GM12878 (cell line): ENCODE data around the gene PPP1R26. TPM values are rescaled to one million over a fixed set of nuclear protein-coding genes. Genes with fewer than 3 reads are reported as not detected.

Experiments
- ATF7 ChIP-seq: fragments of 450-650 bp; IDR thresholded peaks from 2 replicates; pipeline ENCODE4 v1.6.1; 2016; ENCODE audit warnings: low read depth, mild to moderate bottlenecking
- BACH1 ChIP-seq: fragments of 450-650 bp; IDR thresholded peaks from 2 replicates; pipeline ENCODE4 v1.6.1; 2017; ENCODE audit warnings: mild to moderate bottlenecking, borderline replicate concordance
- BCL3 ChIP-seq: IDR thresholded peaks from 2 replicates; pipeline ENCODE4 v1.6.1; 2011; ENCODE audit warnings: borderline replicate concordance, low read depth, mild to moderate bottlenecking, moderate library complexity, low read length; ENCODE audit not compliant: insufficient read depth, poor library complexity, severe bottlenecking
- BHLHE40 ChIP-seq, 2 experiments: fragments of 450-650 bp in 1 of 2; IDR thresholded peaks; 2 replicates each; pipeline ENCODE4 v1.6.1; 2011 to 2017; ENCODE audit warnings: low read depth in 2 of 2, borderline replicate concordance in 1 of 2, improper control_type of control experiment in 1 of 2, low read length in 1 of 2, mild to moderate bottlenecking in 1 of 2
- FOS ChIP-seq: IDR thresholded peaks from 3 replicates; pipeline ENCODE4 v1.6.1; 2011; ENCODE audit warnings: borderline replicate concordance; ENCODE audit not compliant: insufficient read length; ENCODE audit errors: extremely low read depth
- IKZF1 ChIP-seq: fragments of 450-650 bp; conservative IDR thresholded peaks from 2 replicates; pipeline ENCODE4 v1.6.1; 2017; ENCODE audit warnings: antibody characterized with exemption, mild to moderate bottlenecking
- IKZF2 ChIP-seq, 2 experiments: fragments of 450-650 bp; IDR thresholded peaks; 2 replicates each; pipeline ENCODE4 v1.6.1; 2017; ENCODE audit warnings: mild to moderate bottlenecking in 2 of 2, moderate library complexity in 2 of 2
- LARP7 ChIP-seq: fragments of 450-650 bp; IDR thresholded peaks from 2 replicates; pipeline ENCODE4 v1.6.1; 2017; ENCODE audit warnings: mild to moderate bottlenecking
- MEF2B ChIP-seq: fragments of 450-650 bp; IDR thresholded peaks from 2 replicates; pipeline ENCODE4 v1.6.1; 2018; ENCODE audit warnings: mild to moderate bottlenecking, moderate library complexity; ENCODE audit not compliant: partially characterized antibody, poor library complexity, severe bottlenecking
- NFIC ChIP-seq: IDR thresholded peaks from 2 replicates; pipeline ENCODE4 v1.6.1; 2012; ENCODE audit warnings: low read depth, mild to moderate bottlenecking, inconsistent platforms, low read length, moderate library complexity
- NKRF ChIP-seq: fragments of 450-650 bp; conservative IDR thresholded peaks from 2 replicates; pipeline ENCODE4 v1.6.1; 2017; ENCODE audit warnings: mild to moderate bottlenecking, moderate library complexity
- PAX5 ChIP-seq: IDR thresholded peaks from 2 replicates; pipeline ENCODE4 v1.6.1; 2011; ENCODE audit warnings: low read depth, low read length, borderline replicate concordance
- PRDM15 ChIP-seq: fragments of 450-650 bp; formaldehyde crosslinking; IDR thresholded peaks from 2 replicates; pipeline ENCODE4 v1.4.0; 2020; ENCODE audit warnings: mild to moderate bottlenecking, moderate library complexity
- SIX5 ChIP-seq: IDR thresholded peaks from 2 replicates; pipeline ENCODE4 v1.6.1; 2011; ENCODE audit warnings: mild to moderate bottlenecking, low read depth, low read length, moderate library complexity; ENCODE audit not compliant: severe bottlenecking
- SMAD1 ChIP-seq: fragments of 450-650 bp; IDR thresholded peaks from 2 replicates; pipeline ENCODE4 v1.6.1; 2018; ENCODE audit warnings: mild to moderate bottlenecking, low read depth; ENCODE audit not compliant: partially characterized antibody
- SREBF2 ChIP-seq: IDR thresholded peaks from 2 replicates; pipeline ENCODE4 v1.6.1; 2012; ENCODE audit warnings: mild to moderate bottlenecking, low read length
- STAT1 ChIP-seq: fragments of 450-650 bp; conservative IDR thresholded peaks from 2 replicates; pipeline ENCODE4 v1.6.1; 2014; ENCODE audit warnings: antibody characterized with exemption, mild to moderate bottlenecking
- TBL1XR1 ChIP-seq: IDR thresholded peaks from 2 replicates; pipeline ENCODE4 v1.6.1; 2012; ENCODE audit warnings: low read depth, low read length, improper control_type of control experiment
- polyA plus RNA-seq, 11 experiments: library from polyadenylated mRNA; depleted of rRNA in 4 of 11; unstranded in 6 of 11; stranded (reverse) in 5 of 11; fragments of >200 nt; fragmentation: Nextera tagmentation in 4 of 11; fragmentation: Illumina TruSeq in 1 of 11; extraction: Ambion mirVana in 4 of 11; extraction: Trizol in 1 of 11; gene quantifications; 1 replicate in 1 of 11; 2 replicates in 10 of 11; pipeline versions ENCODE4 v1.2.1 to v1.2.3, GENCODE V29; 2011 to 2016; ENCODE audit warnings: inconsistent platforms in 2 of 11, missing spikeins in 2 of 11, low read depth in 1 of 11
- total RNA-seq, 4 experiments: library from RNA; depleted of rRNA in 3 of 4; stranded (reverse); fragments of >200 nt in 3 of 4; fragmentation: Illumina TruSeq in 1 of 4; extraction: Trizol in 1 of 4; gene quantifications; 2 replicates each; pipeline versions ENCODE4 v1.2.1 to v1.2.3, GENCODE V29; 2013 to 2021
- TF ChIP-seq, protein P1 (sequence below): IDR thresholded peaks from 2 replicates; pipeline ENCODE4 v1.6.1; 2011; ENCODE audit warnings: low read depth, mild to moderate bottlenecking, low read length, moderate library complexity, borderline replicate concordance; ENCODE audit errors: extremely low read depth

The PPP1R26 gene
- total and polyA plus RNA-seq, 10 of the 15 experiments (the other 5 are each of a cell fraction or from before 2014, with no cell fraction given) = 0.02 to 1.9 (median 0.18) TPM

GRCh38 chr9:135499326-135500070 lies 19.9 kb downstream of the PPP1R26 start (continued):
- TF ChIP-seq SIX5 (no peak), BHLHE40 (IDR thresholded peaks at IDR 0.05; ENCODE audit: borderline replicate concordance in 1 of 2, low read depth in 2 of 2, low read length in 1 of 2) (peak; percentile 80 to 98), BACH1 (peak; percentile 26; the same call in 1 of the 2 replicates), TBL1XR1 (peak; percentile 57; the same call in 1 of the 2 replicates), SREBF2 (no peak), PAX5 (no peak), NFIC (no peak), FOS (no peak), LARP7 (0 out of 2 replicates have a peak, but pooled peaks have one; percentile 24), MEF2B (peak; percentile 12), PRDM15 (0 out of 2 replicates have a peak, but pooled peaks have one; percentile 38), ATF7 (no peak), BCL3 (no peak), IKZF2 (IDR thresholded peaks at IDR 0.05) (no peak), NKRF (peak; percentile 94), IKZF1 (peak; percentile 21), SMAD1 (no peak), STAT1 (no peak)
- TF ChIP-seq, protein P1, sequence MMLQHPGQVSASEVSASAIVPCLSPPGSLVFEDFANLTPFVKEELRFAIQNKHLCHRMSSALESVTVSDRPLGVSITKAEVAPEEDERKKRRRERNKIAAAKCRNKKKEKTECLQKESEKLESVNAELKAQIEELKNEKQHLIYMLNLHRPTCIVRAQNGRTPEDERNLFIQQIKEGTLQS = peak; percentile 69; the same call in 1 of the 2 replicates
